SU-DHL-6 (cell line): ENCODE results near the gene CTAGE1.

Experiments
- H2AFZ ChIP-seq: fragments of 200-600 bp; sonication (generic); 2 replicates; pipeline ENCODE4 v1.6.1; 2014; ENCODE audit warnings: low read depth, mild to moderate bottlenecking, moderate library complexity, mixed read lengths, antibody characterized with exemption, low read length; ENCODE audit not compliant: severe bottlenecking
- H3F3A ChIP-seq: fragments of 200-600 bp; shearing (Covaris generic); 2 replicates; pipeline ENCODE4 v1.6.0; 2016; ENCODE audit warnings: antibody characterized with exemption, mild to moderate bottlenecking; ENCODE audit not compliant: insufficient read depth
- H3K27ac ChIP-seq: fragments of 200-600 bp; sonication (generic); 2 replicates; pipeline ENCODE4 v1.5.1; 2016; ENCODE audit warnings: low read depth, mild to moderate bottlenecking, low read length, moderate library complexity, mixed read lengths
- H3K27me3 ChIP-seq: fragments of 200-600 bp; sonication (generic), shearing (Covaris generic); 2 replicates; pipeline ENCODE4 v1.6.0; 2014; ENCODE audit warnings: mild to moderate bottlenecking, low read length
- H3K36me3 ChIP-seq: fragments of 200-600 bp; sonication (generic); 2 replicates; pipeline ENCODE4 v1.6.1; 2014; ENCODE audit warnings: mild to moderate bottlenecking, low read length, mixed read lengths
- H3K4me2 ChIP-seq: fragments of 300-600, 200-600 bp; shearing (Covaris generic), sonication (generic); 2 replicates; pipeline ENCODE4 v1.6.0; 2014; ENCODE audit warnings: low read length, low read depth, mild to moderate bottlenecking; ENCODE audit not compliant: poor library complexity, severe bottlenecking
- H3K4me3 ChIP-seq: fragments of 200-600 bp; sonication (generic); 2 replicates; pipeline ENCODE4 v1.5.1; 2014; ENCODE audit warnings: antibody characterized with exemption, low read length, mild to moderate bottlenecking, mixed read lengths; ENCODE audit not compliant: insufficient read depth, poor library complexity, severe bottlenecking
- H3K79me2 ChIP-seq: fragments of 200-600 bp; sonication (generic); 2 replicates; pipeline ENCODE4 v1.6.1; 2014; ENCODE audit warnings: mild to moderate bottlenecking, low read length, moderate library complexity; ENCODE audit not compliant: insufficient read depth
- H3K9ac ChIP-seq: fragments of 200-600 bp; sonication (generic); 2 replicates; pipeline ENCODE4 v1.7.0; 2014; ENCODE audit warnings: mild to moderate bottlenecking, low read length
- H3K9me2 ChIP-seq: fragments of 200-600 bp; sonication (generic); replicated peaks from 2 replicates; pipeline ENCODE4 v1.6.1; 2014; ENCODE audit warnings: low read length; ENCODE audit not compliant: insufficient read depth
- H3K9me3 ChIP-seq: fragments of 200-600 bp; sonication (generic); 2 replicates; pipeline ENCODE4 v1.6.1; 2014; ENCODE audit warnings: low read length, mixed read lengths; ENCODE audit not compliant: insufficient read depth
- H4K20me1 ChIP-seq: fragments of 200-600 bp; sonication (generic); 2 replicates; pipeline ENCODE4 v1.6.1; 2014; ENCODE audit warnings: low read depth, mild to moderate bottlenecking, antibody characterized with exemption, low read length, moderate library complexity, mixed read lengths
- EZH2phosphoT487 ChIP-seq: fragments of 200-600 bp; sonication (generic), shearing (Covaris generic); conservative IDR thresholded peaks from 2 replicates; pipeline ENCODE4 v1.6.1; 2018; ENCODE audit warnings: mild to moderate bottlenecking, antibody characterized with exemption, low read length, moderate library complexity, mixed read lengths
- TF ChIP-seq, protein P1 (sequence below): fragments of 200-600 bp; sonication (generic); IDR thresholded peaks from one replicate; pipeline ENCODE4 v1.5.1; 2017; ENCODE audit warnings: antibody characterized with exemption, mild to moderate bottlenecking, low read length, moderate library complexity; ENCODE audit not compliant: insufficient read depth, poor library complexity, severe bottlenecking

Gene CTAGE1

DNA sequence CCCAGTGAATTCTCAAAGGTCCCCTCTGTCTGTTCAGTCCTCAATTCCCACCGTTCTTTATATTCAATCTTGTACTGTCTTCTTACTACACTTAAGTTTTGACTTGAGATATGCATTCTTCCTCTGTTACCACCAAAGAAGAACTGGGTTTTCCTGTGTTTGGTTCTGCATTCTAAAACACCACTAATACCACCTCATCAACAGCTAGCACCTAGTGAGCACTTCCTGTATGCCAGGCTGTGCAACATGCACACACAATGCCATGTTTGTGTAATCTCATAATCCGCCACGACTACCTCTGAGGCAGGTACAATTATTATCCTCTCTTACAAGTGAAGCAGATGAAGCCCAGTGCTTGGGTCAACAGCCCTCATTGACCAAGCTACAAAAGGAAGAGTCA, 11.8 kb upstream of the CTAGE1 start:
- H3K9me2 ChIP-seq = no peaks in the 10 kb centered on the region
- H3K4me2 ChIP-seq = no peak overlapping the region
- H3K79me2 ChIP-seq = no peaks in the 10 kb centered on the region
- TF ChIP-seq, protein P1, sequence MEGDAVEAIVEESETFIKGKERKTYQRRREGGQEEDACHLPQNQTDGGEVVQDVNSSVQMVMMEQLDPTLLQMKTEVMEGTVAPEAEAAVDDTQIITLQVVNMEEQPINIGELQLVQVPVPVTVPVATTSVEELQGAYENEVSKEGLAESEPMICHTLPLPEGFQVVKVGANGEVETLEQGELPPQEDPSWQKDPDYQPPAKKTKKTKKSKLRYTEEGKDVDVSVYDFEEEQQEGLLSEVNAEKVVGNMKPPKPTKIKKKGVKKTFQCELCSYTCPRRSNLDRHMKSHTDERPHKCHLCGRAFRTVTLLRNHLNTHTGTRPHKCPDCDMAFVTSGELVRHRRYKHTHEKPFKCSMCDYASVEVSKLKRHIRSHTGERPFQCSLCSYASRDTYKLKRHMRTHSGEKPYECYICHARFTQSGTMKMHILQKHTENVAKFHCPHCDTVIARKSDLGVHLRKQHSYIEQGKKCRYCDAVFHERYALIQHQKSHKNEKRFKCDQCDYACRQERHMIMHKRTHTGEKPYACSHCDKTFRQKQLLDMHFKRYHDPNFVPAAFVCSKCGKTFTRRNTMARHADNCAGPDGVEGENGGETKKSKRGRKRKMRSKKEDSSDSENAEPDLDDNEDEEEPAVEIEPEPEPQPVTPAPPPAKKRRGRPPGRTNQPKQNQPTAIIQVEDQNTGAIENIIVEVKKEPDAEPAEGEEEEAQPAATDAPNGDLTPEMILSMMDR = no peak
- TF ChIP-seq EZH2phosphoT487 = no peak
- H3K9me3 ChIP-seq = no peaks in the 10 kb centered on the region
- no peaks in the 10 kb centered on the region for H3F3A ChIP-seq
- no peak overlapping the region for H3K27ac ChIP-seq
- no peaks in the 10 kb centered on the region for H3K27me3 ChIP-seq
- H3K4me3 ChIP-seq = no peak overlapping the region
- H3K36me3 ChIP-seq = no peaks in the 10 kb centered on the region
- H4K20me1 ChIP-seq = no peaks in the 10 kb centered on the region
- no peak overlapping the region for H2AFZ ChIP-seq
- no peak overlapping the region for H3K9ac ChIP-seq

- H4K20me1 ChIP-seq = no peaks in the 10 kb centered on the region
- no peaks in the 10 kb centered on the region for H3K9me3 ChIP-seq
- H3K36me3 ChIP-seq = no peaks in the 10 kb centered on the region
- no peak for TF ChIP-seq EZH2phosphoT487
- TF ChIP-seq, protein P1 = no peak
- H3K9ac ChIP-seq = no peak overlapping the region
- H3K27ac ChIP-seq = no peak overlapping the region
- no peak overlapping the region for H2AFZ ChIP-seq
- H3F3A ChIP-seq = no peaks in the 10 kb centered on the region
- H3K4me3 ChIP-seq = no peak overlapping the region
- no peaks in the 10 kb centered on the region for H3K27me3 ChIP-seq
- no peak overlapping the region for H3K4me2 ChIP-seq
- no peaks in the 10 kb centered on the region for H3K79me2 ChIP-seq
- H3K9me2 ChIP-seq = no peaks in the 10 kb centered on the region
Measured at GRCh38 chr18:22428672-22429071, 11.0 kb upstream of the CTAGE1 start.

DNA sequence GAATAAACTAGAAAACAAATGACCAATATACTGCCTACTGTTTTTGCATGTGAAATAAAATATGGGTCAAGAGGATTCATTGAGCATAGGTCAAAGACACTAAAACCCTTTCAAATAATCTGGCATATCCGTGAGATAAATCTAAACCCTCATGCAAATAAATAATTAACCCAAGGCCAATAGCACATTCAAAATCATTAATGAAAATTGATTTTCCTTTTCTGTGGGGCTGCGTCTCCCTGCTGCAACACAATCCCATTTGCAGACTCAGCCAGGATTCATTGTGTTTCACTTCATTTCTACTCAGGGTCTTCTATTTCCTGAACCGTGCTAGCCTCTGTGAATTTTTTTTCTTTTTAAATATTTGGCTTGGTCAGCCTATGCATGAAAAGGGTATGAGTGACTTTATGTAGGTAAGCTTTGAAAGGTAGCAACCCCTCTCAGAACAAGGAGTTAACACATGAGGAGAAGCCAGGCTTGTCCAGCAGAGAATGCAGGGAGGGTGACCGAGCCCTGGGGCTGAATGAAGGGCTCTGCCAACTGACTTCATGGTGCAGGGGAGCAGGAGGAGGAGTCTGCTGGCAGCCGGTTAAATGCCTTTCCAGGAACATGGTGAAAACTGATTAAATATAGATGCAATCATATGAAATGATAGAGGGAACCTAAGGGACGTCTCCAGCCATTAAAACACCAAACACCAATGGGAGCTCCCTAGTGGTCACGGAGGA, 10.3 kb upstream of the CTAGE1 start:
- Histone ChIP-seq H3K27ac (no peak overlapping the region), H3F3A (no peaks in the 10 kb centered on the region), H3K4me2 (no peak overlapping the region), H3K9me3 (no peaks in the 10 kb centered on the region), H2AFZ (no peak overlapping the region), H3K79me2 (no peaks in the 10 kb centered on the region), H3K4me3 (no peak overlapping the region), H3K36me3 (no peaks in the 10 kb centered on the region), H3K27me3 (no peaks in the 10 kb centered on the region), H3K9me2 (no peaks in the 10 kb centered on the region), H4K20me1 (no peaks in the 10 kb centered on the region), H3K9ac (no peak overlapping the region)
- TF ChIP-seq EZH2phosphoT487 = no peak
- TF ChIP-seq, protein P1 = no peak
